Fibroblast of mammary gland (primary cell): Measurements from ENCODE around the gene CACHD1.

Experiments used
- DNase-seq: peaks from one replicate; pipeline ENCODE4 v3.0.0-alpha.2; 2010; ENCODE audit warnings: low read depth
- H3K4me3 ChIP-seq: 2 replicates; pipeline ENCODE4 v1.5.1; 2011; ENCODE audit warnings: low read depth, mild to moderate bottlenecking, low read length, moderate library complexity; ENCODE audit not compliant: control insufficient read depth
- CTCF ChIP-seq: conservative IDR thresholded peaks from 2 replicates; pipeline ENCODE4 v1.5.1; 2011; ENCODE audit warnings: low read depth, low read length, inconsistent platforms; ENCODE audit not compliant: control insufficient read depth, insufficient read depth

The CACHD1 gene

GRCh38 chr1:64523413-64524337 is 53.7 kb downstream of the CACHD1 start:
- TF ChIP-seq CTCF, result no peak
- DNase-seq, result no peak

GRCh38 chr1:64524614-64525013 is 54.7 kb downstream of the CACHD1 start:
- H3K4me3 ChIP-seq, result no peak overlapping the region
- DNase-seq, result no peak
- TF ChIP-seq CTCF, result no peak

More at GRCh38 chr1:64523413-64524337, 53.7 kb downstream of the CACHD1 start:
- no peak overlapping the region for H3K4me3 ChIP-seq

- no peak for DNase-seq
- TF ChIP-seq CTCF, result no peak
Observed at GRCh38 chr1:64525116-64525686, 55.3 kb downstream of the CACHD1 start.

GRCh38 chr1:64526312-64526711 is 56.4 kb downstream of the CACHD1 start:
- DNase-seq, result no peak
- H3K4me3 ChIP-seq, result no peak overlapping the region
- no peak for TF ChIP-seq CTCF

More at GRCh38 chr1:64525116-64525686, 55.3 kb downstream of the CACHD1 start:
- no peak overlapping the region for H3K4me3 ChIP-seq

GRCh38 chr1:64527165-64527564 is 57.2 kb downstream of the CACHD1 start:
- H3K4me3 ChIP-seq, result no peak overlapping the region
- no peak for DNase-seq
- no peak for TF ChIP-seq CTCF

GRCh38 chr1:64527786-64528185 is 57.9 kb downstream of the CACHD1 start:
- TF ChIP-seq CTCF, result no peak
- no peak for DNase-seq
- no peak overlapping the region for H3K4me3 ChIP-seq
